Mesendoderm (in vitro differentiated cells): Measurements from ENCODE around the gene ZNF526.

Source experiments
- DNase-seq: peaks from one replicate; pipeline ENCODE4 v3.0.0; 2013
- H2AK5ac ChIP-seq: 2 replicates; pipeline ENCODE4 v1.6.1; 2013; ENCODE audit warnings: low read length, inconsistent platforms
- H2BK120ac ChIP-seq: 2 replicates; pipeline ENCODE4 v1.6.1; 2013; ENCODE audit warnings: low read depth, mild to moderate bottlenecking, low read length, moderate library complexity, mixed read lengths
- H2BK15ac ChIP-seq: replicated peaks from 2 replicates; pipeline ENCODE4 v1.6.1; 2013; ENCODE audit warnings: low read depth, mild to moderate bottlenecking, moderate library complexity
- H2BK5ac ChIP-seq: 2 replicates; pipeline ENCODE4 v1.6.1; 2013; ENCODE audit warnings: low read length, inconsistent platforms
- H3K18ac ChIP-seq: 2 replicates; pipeline ENCODE4 v1.6.1; 2013; ENCODE audit warnings: mild to moderate bottlenecking, low read length, mixed read lengths
- H3K23ac ChIP-seq: one replicate; pipeline ENCODE4 v1.6.1; 2013; ENCODE audit warnings: low read length
- H3K27ac ChIP-seq: 2 replicates; pipeline ENCODE4 v1.5.1; 2013; ENCODE audit warnings: low read depth, mild to moderate bottlenecking, inconsistent platforms, low read length, moderate library complexity
- H3K27me3 ChIP-seq: 2 replicates; pipeline ENCODE4 v1.6.1; 2013; ENCODE audit warnings: low read length, control low read depth, mild to moderate bottlenecking, inconsistent platforms; ENCODE audit not compliant: insufficient read depth, poor library complexity
- H3K36me3 ChIP-seq: 2 replicates; pipeline ENCODE4 v1.6.1; 2013; ENCODE audit warnings: low read length, inconsistent platforms; ENCODE audit not compliant: control insufficient read depth, insufficient read depth
- H3K4ac ChIP-seq: one replicate; pipeline ENCODE4 v1.6.1; 2013; ENCODE audit warnings: low read depth, mild to moderate bottlenecking, low read length, moderate library complexity
- H3K4me1 ChIP-seq: 2 replicates; pipeline ENCODE4 v1.6.1; 2013; ENCODE audit warnings: low read depth, low read length, inconsistent platforms; ENCODE audit not compliant: control insufficient read depth
- H3K4me2 ChIP-seq: 2 replicates; pipeline ENCODE4 v1.6.1; 2013; ENCODE audit warnings: low read length
- H3K4me3 ChIP-seq: 2 replicates; pipeline ENCODE4 v1.5.1; 2013; ENCODE audit warnings: mild to moderate bottlenecking, low read length
- H3K56ac ChIP-seq: one replicate; pipeline ENCODE4 v1.6.1; 2013; ENCODE audit warnings: low read length
- H3K79me1 ChIP-seq: 2 replicates; pipeline ENCODE4 v1.6.1; 2013; ENCODE audit warnings: low read length, inconsistent platforms
- H3K79me2 ChIP-seq: 2 replicates; pipeline ENCODE4 v1.6.1; 2013; ENCODE audit warnings: mild to moderate bottlenecking, low read length; ENCODE audit not compliant: control insufficient read depth, insufficient read depth
- H3K9ac ChIP-seq: 2 replicates; pipeline ENCODE4 v1.6.1; 2013; ENCODE audit warnings: low read length, inconsistent platforms
- H4K5ac ChIP-seq: one replicate; pipeline ENCODE4 v1.6.1; 2013; ENCODE audit warnings: low read length
- H4K8ac ChIP-seq: one replicate; pipeline ENCODE4 v1.6.1; 2013; ENCODE audit warnings: low read depth, mild to moderate bottlenecking, control low read depth, low read length, moderate library complexity
- WGBS: extraction: QIAGEN DNeasy Blood & Tissue Kit; methylation state at CpG from one replicate; pipeline ENCODE4 v1.1.7; 2013; ENCODE audit warnings: low lambda C conversion rate, missing lambda C conversion rate; ENCODE audit not compliant: insufficient coverage; ENCODE audit errors: extremely low coverage; 5-methylcytosine and 5-hydroxymethylcytosine counted together

ZNF526 gene

DNA sequence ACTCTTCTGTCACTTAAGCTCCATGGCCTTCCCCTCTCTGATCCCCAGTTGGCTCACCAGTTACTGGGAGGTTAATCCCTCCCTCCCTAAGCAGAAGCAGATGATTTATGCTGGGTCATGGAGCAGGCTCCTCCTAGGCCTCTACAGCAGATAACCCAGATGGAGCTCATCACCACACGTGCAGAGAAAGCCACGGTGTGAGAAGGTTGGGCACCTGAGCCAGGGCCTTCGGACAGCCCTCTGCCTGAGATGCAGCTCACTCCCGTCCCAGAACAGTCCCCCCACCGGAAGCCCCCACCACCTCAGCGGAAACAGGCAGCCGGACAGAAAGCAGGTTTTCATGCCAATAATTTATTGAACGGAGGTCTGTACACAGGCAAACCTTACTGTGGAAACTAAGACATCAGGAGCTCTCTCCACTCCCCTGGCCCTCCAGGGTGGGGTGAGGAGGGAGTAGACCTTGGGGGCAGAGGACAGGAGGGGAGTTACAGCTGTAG lies 9.8 kb downstream of the ZNF526 start:
- no peak overlapping the region for H2BK15ac ChIP-seq
- no peaks in the 10 kb centered on the region for H3K27me3 ChIP-seq
- no peak overlapping the region for H3K9ac ChIP-seq
- no peak overlapping the region for H4K5ac ChIP-seq
- WGBS: no CpG with 5 or more reads among the region's 8 CpGs
- no peak overlapping the region for H3K4ac ChIP-seq
- H3K4me2 ChIP-seq: no peak overlapping the region
- no peak overlapping the region for H2BK5ac ChIP-seq
- no peak overlapping the region for H3K27ac ChIP-seq
- no peak for DNase-seq
- H3K23ac ChIP-seq: no peak overlapping the region
- H4K8ac ChIP-seq: no peak overlapping the region
- no peak overlapping the region for H3K4me3 ChIP-seq
- no peak overlapping the region for H3K18ac ChIP-seq
- H2BK120ac ChIP-seq: no peak overlapping the region
- H3K79me2 ChIP-seq: no peaks in the 10 kb centered on the region
- H3K36me3 ChIP-seq: peaks cover 23% of the 10 kb centered on the region
- peaks cover 5% of the 10 kb centered on the region for H3K79me1 ChIP-seq
- H3K4me1 ChIP-seq: no peaks in the 10 kb centered on the region
- no peak overlapping the region for H2AK5ac ChIP-seq
- H3K56ac ChIP-seq: no peak overlapping the region

DNA sequence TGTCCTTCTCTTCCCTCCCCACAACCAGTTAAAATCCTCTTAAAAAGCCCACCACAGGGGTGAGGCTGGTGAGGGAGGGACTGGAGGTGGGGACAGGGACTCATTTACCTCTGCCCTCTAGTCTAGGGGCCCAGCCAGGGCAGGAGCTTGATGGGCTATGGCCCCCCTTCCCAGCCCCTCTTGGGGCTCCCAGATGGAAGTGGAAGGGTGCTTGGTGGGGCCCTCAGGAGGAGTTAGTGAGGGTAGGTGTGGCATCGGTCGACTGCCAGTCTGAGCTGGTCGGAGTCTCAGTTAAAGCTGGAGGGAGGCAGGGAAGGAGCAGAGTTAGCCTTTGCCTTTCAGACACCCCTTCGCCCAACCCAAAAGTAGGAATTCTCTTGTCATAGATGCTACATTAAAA lies 10.5 kb downstream of the ZNF526 start:
- Histone ChIP-seq H3K79me1 (peaks cover 5% of the 10 kb centered on the region), H4K5ac (no peak overlapping the region), H3K4me3 (no peak overlapping the region), H2BK120ac (no peak overlapping the region), H3K23ac (no peak overlapping the region), H3K27me3 (no peaks in the 10 kb centered on the region), H2AK5ac (no peak overlapping the region), H3K27ac (no peak overlapping the region), H3K36me3 (peaks cover 22% of the 10 kb centered on the region), H4K8ac (no peak overlapping the region), H2BK5ac (no peak overlapping the region), H3K9ac (no peak overlapping the region), H3K79me2 (no peaks in the 10 kb centered on the region), H3K4ac (no peak overlapping the region), H3K18ac (no peak overlapping the region), H3K56ac (no peak overlapping the region), H3K4me2 (no peak overlapping the region), H2BK15ac (no peak overlapping the region), H3K4me1 (no peaks in the 10 kb centered on the region)
- DNase-seq: no peak
- WGBS: no CpG with 5 or more reads among the region's 4 CpGs

- H3K27me3 ChIP-seq: no peaks in the 10 kb centered on the region
- no peak overlapping the region for H3K23ac ChIP-seq
- H2AK5ac ChIP-seq: no peak overlapping the region
- no peak overlapping the region for H4K5ac ChIP-seq
- no peaks in the 10 kb centered on the region for H3K79me2 ChIP-seq
- H3K18ac ChIP-seq: no peak overlapping the region
- H3K4me1 ChIP-seq: no peaks in the 10 kb centered on the region
- no peak overlapping the region for H2BK15ac ChIP-seq
- H2BK120ac ChIP-seq: no peak overlapping the region
- H3K4me3 ChIP-seq: no peak overlapping the region
- DNase-seq: no peak
- no peak overlapping the region for H3K56ac ChIP-seq
- no peak overlapping the region for H2BK5ac ChIP-seq
- H3K9ac ChIP-seq: no peak overlapping the region
- no peak overlapping the region for H3K4me2 ChIP-seq
- peaks cover 1% of the 10 kb centered on the region for H3K79me1 ChIP-seq
- WGBS: no CpG with 5 or more reads among the region's 10 CpGs
- H4K8ac ChIP-seq: no peak overlapping the region
- no peak overlapping the region for H3K4ac ChIP-seq
- H3K36me3 ChIP-seq: peaks cover 20% of the 10 kb centered on the region
- no peak overlapping the region for H3K27ac ChIP-seq
Measured at GRCh38 chr19:42232435-42232834, 12.3 kb downstream of the ZNF526 start.

DNA sequence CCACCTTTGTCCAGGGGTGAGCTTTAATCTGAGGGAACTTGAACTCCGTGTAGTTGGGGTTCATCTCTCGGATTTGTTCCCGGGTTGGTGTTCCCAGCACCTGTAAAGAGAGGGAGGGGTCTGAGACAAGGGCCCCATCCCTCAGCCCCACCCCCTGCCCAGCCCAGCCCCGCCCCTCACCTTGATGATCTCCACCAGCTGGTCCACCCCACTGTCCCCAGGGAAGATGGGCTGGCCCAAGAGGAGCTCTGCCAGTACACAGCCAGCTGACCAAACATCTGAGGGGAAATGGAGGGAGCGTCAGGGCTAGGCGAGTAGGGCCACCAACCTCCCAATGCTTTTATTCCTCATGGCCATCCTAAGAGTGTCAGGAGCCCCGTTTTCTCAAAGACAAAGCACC lies 13.0 kb downstream of the ZNF526 start:
- Histone ChIP-seq H3K36me3 (peaks cover 20% of the 10 kb centered on the region), H4K5ac (no peak overlapping the region), H3K79me1 (peaks cover 1% of the 10 kb centered on the region), H3K18ac (no peak overlapping the region), H2BK15ac (no peak overlapping the region), H3K23ac (no peak overlapping the region), H2AK5ac (no peak overlapping the region), H3K9ac (no peak overlapping the region), H4K8ac (no peak overlapping the region), H3K27ac (no peak overlapping the region), H3K56ac (no peak overlapping the region), H2BK120ac (no peak overlapping the region), H3K4me2 (no peak overlapping the region), H3K4me3 (no peak overlapping the region), H2BK5ac (no peak overlapping the region), H3K79me2 (no peaks in the 10 kb centered on the region), H3K4ac (no peak overlapping the region), H3K4me1 (no peaks in the 10 kb centered on the region), H3K27me3 (no peaks in the 10 kb centered on the region)
- WGBS: no CpG with 5 or more reads among the region's 7 CpGs
- no peak for DNase-seq

DNA sequence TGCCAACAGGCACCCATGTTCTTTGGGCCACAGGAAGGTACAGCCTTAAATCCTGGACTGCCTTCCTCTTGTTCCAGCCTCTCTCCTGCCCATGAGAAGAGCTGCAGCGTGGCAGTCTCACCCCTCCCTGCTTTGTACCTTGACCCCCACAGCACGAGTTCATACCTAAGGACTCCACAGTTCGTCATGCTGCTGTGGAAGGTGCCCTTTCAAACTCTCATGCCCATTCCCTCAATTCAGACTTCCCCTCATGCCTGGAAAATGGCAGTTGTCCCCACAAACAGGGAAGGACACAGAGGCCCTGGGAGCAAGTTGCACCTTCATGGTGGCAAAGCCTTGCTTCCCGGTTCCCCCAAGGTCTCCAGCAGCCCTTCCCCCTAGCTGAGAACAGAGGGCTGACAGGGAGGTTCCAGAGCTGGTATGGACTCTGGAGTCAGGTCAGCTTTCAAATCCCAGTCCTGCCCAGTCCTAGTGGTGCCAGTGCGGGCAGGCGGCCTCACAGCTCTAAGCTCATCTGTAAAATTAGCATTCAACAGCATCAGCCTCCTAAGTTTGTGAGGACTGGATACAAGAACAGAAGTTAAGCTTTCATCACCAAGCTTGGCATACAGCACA lies 13.7 kb downstream of the ZNF526 start:
- Histone ChIP-seq H3K79me1 (peaks cover 1% of the 10 kb centered on the region), H2BK15ac (no peak overlapping the region), H2AK5ac (no peak overlapping the region), H3K4me2 (no peak overlapping the region), H2BK5ac (no peak overlapping the region), H4K5ac (no peak overlapping the region), H3K4me1 (no peaks in the 10 kb centered on the region), H3K18ac (no peak overlapping the region), H2BK120ac (no peak overlapping the region), H3K79me2 (no peaks in the 10 kb centered on the region), H3K36me3 (peaks cover 20% of the 10 kb centered on the region), H3K4ac (no peak overlapping the region), H3K23ac (no peak overlapping the region), H3K4me3 (no peak overlapping the region), H3K27me3 (no peaks in the 10 kb centered on the region), H3K56ac (no peak overlapping the region), H4K8ac (no peak overlapping the region), H3K27ac (no peak overlapping the region), H3K9ac (no peak overlapping the region)
- no CpG with 5 or more reads among the region's 6 CpGs for WGBS
- no peak for DNase-seq

GRCh38 chr19:42234364-42234763 lies 14.3 kb downstream of the ZNF526 start:
- no peak overlapping the region for H3K23ac ChIP-seq
- H3K4ac ChIP-seq: no peak overlapping the region
- no peak for DNase-seq
- no peak overlapping the region for H3K4me2 ChIP-seq
- no peak overlapping the region for H2BK120ac ChIP-seq
- H3K18ac ChIP-seq: no peak overlapping the region
- no peak overlapping the region for H4K5ac ChIP-seq
- H2BK15ac ChIP-seq: no peak overlapping the region
- H2AK5ac ChIP-seq: no peak overlapping the region
- no peak overlapping the region for H3K4me3 ChIP-seq
- no peaks in the 10 kb centered on the region for H3K4me1 ChIP-seq
- no peaks in the 10 kb centered on the region for H3K79me2 ChIP-seq
- H3K27me3 ChIP-seq: no peaks in the 10 kb centered on the region
- no peak overlapping the region for H3K9ac ChIP-seq
- no peak overlapping the region for H2BK5ac ChIP-seq
- WGBS: no CpG with 5 or more reads among the region's 11 CpGs
- no peak overlapping the region for H3K56ac ChIP-seq
- peaks cover 5% of the 10 kb centered on the region for H3K79me1 ChIP-seq
- H3K27ac ChIP-seq: no peak overlapping the region
- no peak overlapping the region for H4K8ac ChIP-seq
- peaks cover 18% of the 10 kb centered on the region for H3K36me3 ChIP-seq
